Measurements from ENCODE around the gene MAK.
"Not testable (repeated sequence)": the region's sequence is repeated elsewhere in the genome, so short reads cannot be mapped to it uniquely, and the experiment has no call there.

The MAK gene

DNA sequence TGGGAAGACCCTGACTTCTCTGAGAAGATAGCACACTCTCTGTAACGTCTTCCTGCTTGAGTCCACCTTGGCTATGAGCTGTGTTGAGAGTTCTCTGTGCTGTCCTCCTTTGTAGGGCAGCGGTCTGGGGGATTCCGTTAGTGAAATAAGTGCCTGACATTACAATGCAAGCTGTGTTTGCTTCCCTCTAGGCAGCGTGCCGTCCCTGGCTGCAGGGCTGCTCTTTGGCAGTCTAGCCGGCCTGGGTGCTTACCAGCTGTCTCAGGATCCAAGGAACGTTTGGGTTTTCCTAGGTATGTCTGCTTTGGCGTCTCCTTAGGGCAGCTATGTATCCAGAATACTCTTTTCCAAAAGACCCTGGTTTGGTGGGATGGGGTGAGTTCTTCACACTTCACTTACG lies 112.6 kb downstream of the MAK start:
- H3K4me3 ChIP-seq (ENCODE audit: low read depth, low read length) = no peak overlapping the region
- no peak for DNase-seq (ENCODE audit: low read depth)
- TF ChIP-seq, protein P1, sequence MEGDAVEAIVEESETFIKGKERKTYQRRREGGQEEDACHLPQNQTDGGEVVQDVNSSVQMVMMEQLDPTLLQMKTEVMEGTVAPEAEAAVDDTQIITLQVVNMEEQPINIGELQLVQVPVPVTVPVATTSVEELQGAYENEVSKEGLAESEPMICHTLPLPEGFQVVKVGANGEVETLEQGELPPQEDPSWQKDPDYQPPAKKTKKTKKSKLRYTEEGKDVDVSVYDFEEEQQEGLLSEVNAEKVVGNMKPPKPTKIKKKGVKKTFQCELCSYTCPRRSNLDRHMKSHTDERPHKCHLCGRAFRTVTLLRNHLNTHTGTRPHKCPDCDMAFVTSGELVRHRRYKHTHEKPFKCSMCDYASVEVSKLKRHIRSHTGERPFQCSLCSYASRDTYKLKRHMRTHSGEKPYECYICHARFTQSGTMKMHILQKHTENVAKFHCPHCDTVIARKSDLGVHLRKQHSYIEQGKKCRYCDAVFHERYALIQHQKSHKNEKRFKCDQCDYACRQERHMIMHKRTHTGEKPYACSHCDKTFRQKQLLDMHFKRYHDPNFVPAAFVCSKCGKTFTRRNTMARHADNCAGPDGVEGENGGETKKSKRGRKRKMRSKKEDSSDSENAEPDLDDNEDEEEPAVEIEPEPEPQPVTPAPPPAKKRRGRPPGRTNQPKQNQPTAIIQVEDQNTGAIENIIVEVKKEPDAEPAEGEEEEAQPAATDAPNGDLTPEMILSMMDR (conservative IDR thresholded peaks at IDR 0.05; ENCODE audit: low read depth, low read length) = no peak

DNA sequence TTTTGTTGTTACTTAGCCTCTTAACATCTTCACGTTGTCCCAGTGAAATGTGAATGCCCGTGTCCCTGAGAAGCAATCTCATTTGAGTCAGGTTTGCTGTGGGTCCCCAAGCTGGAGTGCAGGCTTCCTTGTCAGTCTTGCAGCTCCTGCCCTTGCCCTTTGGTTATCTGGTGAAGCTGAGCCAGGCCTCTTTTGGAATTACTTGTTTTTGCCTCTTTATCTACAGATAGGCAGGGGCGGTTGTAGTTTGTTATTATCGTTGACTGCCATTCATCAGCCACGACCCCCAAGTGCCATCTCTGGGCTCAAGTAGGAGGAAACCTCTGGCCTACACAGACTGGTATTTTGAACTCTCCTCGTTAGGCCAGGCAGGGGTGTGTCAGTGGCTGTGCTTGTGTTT lies 113.3 kb downstream of the MAK start:
- no peak for DNase-seq (ENCODE audit: low read depth)
- H3K4me3 ChIP-seq (ENCODE audit: low read depth, low read length) = no peak overlapping the region
- TF ChIP-seq, protein P1 (conservative IDR thresholded peaks at IDR 0.05; ENCODE audit: low read depth, low read length) = no peak

DNA sequence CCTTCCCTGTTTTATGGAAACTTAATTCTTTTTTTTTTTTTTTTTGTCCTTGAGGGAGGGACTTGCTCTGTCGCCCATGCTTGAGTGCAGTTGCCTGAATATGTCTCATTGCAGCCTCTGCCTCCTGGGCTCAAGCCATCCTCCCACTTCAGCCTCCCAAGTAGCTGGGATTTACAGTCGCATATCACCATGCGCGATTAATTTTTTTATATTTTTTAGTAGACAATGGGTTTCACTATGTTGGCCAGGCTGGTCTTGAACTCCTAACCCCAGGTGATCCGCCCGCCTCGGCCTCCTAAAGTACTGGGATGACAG lies 114.8 kb downstream of the MAK start:
- peak overlapping the region; percentile 85 for H3K4me3 ChIP-seq (ENCODE audit: low read depth, low read length)
- TF ChIP-seq, protein P1 (conservative IDR thresholded peaks at IDR 0.05; ENCODE audit: low read depth, low read length) = no peak
- no peak for DNase-seq (ENCODE audit: low read depth)

DNA sequence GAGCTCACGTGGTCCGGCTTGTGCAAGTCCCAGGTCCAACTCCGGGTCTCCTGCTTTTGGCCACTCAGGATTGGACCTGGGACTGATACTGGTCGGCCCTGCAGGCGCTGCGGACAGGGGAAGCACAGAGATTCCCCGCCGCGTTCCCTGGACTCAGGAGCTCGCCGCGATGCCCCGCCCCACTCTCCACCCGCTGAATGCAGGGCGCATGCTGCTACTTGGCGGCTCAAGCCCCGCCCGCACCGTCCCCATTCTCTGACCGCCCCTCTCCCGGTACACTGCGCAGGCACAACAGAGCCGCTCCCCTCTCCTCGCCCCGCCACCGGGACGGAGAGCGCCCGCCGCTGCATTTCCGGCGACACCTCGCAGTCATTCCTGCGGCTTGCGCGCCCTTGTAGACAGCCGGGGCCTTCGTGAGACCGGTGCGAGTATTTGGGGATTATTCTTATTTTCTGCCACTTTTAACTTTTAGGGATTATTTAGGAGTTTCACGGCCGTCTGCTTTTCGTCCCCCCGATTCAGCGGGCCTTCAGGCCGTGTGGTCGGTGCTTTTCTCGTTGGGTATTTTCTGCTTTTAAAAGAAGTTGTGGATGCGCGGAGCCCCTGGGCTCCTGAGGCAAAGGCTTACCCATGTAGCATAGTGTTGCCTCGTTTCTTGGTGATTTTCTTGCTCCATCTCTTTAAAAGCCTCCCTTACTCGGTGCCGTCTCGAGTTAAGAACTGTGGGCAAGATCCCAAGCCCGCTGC lies 115.3 kb downstream of the MAK start, which contains the start of gene TMEM14C:
TSS of gene TMEM14C (plus strand) at position 251 of the 747 bp plus-strand sequence. CDS start 1,544 bp downstream, outside the sequence.
- TF ChIP-seq, protein P1 (conservative IDR thresholded peaks at IDR 0.05; ENCODE audit: low read depth, low read length) = no peak
- peak within 1 kb of the TSS; percentile 85 for H3K4me3 ChIP-seq (ENCODE audit: low read depth, low read length)
- peak; percentile 100 for DNase-seq (ENCODE audit: low read depth)

DNA sequence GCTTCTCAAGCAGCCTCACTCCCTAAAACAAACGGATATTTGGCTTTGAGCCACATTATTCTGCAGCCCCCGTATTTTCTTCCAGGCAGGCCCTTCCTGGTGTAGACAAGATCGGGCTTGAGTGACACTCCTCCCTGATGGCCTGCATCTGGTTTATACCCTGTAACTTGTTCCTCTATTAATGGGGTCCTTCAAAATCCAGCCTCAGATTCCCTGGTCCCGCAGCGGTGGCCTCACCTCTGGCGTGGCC lies 115.8 kb downstream of the MAK start:
- peak overlapping the region; percentile 85 for H3K4me3 ChIP-seq (ENCODE audit: low read depth, low read length)
- TF ChIP-seq, protein P1 (conservative IDR thresholded peaks at IDR 0.05; ENCODE audit: low read depth, low read length) = no peak
- DNase-seq (ENCODE audit: low read depth) = no peak

DNA sequence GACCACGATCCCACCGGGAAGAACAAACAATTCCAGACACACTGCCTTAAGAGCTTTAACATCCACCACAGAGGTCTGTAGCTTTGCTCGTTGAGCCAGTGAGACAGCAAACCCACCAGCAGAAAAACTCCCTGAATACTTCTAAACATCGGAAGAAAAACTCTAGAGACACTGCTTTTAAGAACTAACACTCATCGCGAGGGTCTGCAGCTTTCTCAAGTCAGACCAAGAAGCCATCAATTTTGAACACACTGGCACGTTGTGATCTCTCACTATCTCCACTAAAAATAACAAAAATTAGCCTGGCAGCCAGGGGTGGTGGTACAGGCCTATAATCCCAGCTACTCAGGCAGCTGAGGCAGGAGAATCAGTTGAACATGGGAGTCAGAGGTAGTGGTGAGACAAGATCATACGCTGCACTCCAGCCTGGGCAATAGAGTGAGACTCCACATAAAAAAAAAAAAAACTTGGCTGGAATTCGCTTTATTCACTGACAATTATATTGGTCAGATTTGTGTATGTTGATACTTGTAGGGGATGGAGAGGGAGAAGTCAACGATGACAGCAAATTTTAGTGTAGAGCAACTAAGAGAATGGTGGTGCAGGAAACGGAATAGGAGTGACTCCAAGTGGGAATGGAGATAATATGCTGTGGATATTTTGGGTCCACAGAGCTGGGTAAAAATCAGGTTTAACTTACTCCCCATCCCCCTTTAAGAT lies 116.3 kb downstream of the MAK start:
- peak overlapping the region; percentile 85 for H3K4me3 ChIP-seq (ENCODE audit: low read depth, low read length)
- DNase-seq (ENCODE audit: low read depth) = no peak
- TF ChIP-seq, protein P1 (conservative IDR thresholded peaks at IDR 0.05; ENCODE audit: low read depth, low read length) = no peak

DNA sequence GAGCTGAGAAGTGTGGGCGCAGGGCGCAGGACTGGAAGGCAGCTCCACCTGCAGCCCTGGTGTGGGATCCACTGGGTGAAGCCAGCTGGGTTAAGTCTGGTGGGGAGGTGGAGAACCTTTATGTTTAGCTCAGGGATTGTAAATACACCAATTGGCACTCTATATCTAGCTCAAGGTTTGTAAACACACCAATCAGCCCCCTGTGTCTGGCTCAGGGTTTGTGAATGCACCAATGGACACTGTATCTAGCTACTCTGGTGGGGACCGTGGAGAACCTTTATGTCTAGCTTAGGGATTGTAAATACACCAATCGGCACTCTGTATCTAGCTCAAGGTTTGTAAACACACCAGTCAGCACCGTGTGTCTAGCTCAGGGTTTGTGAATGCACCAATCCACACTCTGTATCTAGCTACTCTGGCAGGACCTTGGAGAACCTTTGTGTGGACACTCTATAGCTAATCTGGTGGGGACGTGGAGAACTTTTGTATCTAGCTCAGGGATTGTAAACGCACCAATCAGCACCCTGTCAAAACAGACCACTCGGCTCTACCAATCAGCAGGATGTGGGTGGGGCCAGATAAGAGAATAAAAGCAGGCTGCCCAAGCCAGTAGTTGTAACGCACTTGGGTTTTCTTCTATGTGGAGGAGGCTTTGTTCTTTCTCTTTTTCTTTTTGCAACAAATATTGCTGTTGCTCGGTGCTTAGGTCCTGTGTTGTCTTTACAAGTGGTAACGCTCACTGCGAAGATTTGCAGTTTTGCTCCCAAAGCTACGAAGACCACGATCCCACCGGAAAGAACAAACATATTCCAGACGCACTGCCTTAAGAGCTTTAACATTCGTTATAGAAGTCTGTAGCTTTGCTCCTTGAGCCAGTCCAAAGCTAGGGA lies 117.1 kb downstream of the MAK start:
- peak overlapping the region; percentile 68 for H3K4me3 ChIP-seq (ENCODE audit: low read depth, low read length)
- not testable (repeated sequence) for DNase-seq (ENCODE audit: low read depth)
